Naive B cell (primary cell): ENCODE data around the gene NLRC5. TPM values are rescaled to one million over a fixed set of nuclear protein-coding genes. Genes with fewer than 3 reads are reported as not detected.

Source experiments
- ATAC-seq, 2 donors: fragments of 150-1000 bp; cut with Tn5 transposase; 2 replicates each; pipeline ENCODE4 v1.10.0; 2021; ENCODE audit warnings: low read depth in 2 of 2, mild to moderate bottlenecking in 2 of 2, moderate library complexity in 2 of 2
- DNase-seq: peaks from one replicate; pipeline ENCODE4 v3.0.0; 2022
- H3K27ac Mint-ChIP-seq, 6 donors: one replicate each; pipeline ENCODE4 v1.8.0; 2020 to 2022; ENCODE audit warnings: mild to moderate bottlenecking in 6 of 6, mixed read lengths in 6 of 6, moderate library complexity in 5 of 6, inconsistent platforms in 2 of 6
- H3K27me3 Mint-ChIP-seq, 3 donors: one replicate each; pipeline ENCODE4 v1.8.0; 2021 to 2022; ENCODE audit warnings: mixed read lengths in 3 of 3, mild to moderate bottlenecking in 1 of 3
- H3K36me3 Mint-ChIP-seq, 2 donors: one replicate each; pipeline ENCODE4 v1.8.0; 2020 to 2022; ENCODE audit warnings: mixed read lengths in 2 of 2, inconsistent platforms in 1 of 2, mild to moderate bottlenecking in 1 of 2
- H3K4me1 Mint-ChIP-seq, 3 donors: one replicate each; pipeline ENCODE4 v1.8.0; 2020 to 2022; ENCODE audit warnings: mixed read lengths in 3 of 3, inconsistent platforms in 1 of 3, mild to moderate bottlenecking in 1 of 3, moderate library complexity in 1 of 3
- H3K4me3 Mint-ChIP-seq, 8 donors: one replicate each; pipeline ENCODE4 v1.8.0; 2020 to 2022; ENCODE audit warnings: mild to moderate bottlenecking in 8 of 8, mixed read lengths in 8 of 8, moderate library complexity in 8 of 8, inconsistent platforms in 2 of 8
- H3K9me3 Mint-ChIP-seq, 7 donors: one replicate each; pipeline ENCODE4 v1.8.0; 2020 to 2022; ENCODE audit warnings: mixed read lengths in 7 of 7, mild to moderate bottlenecking in 5 of 7, inconsistent platforms in 2 of 7, moderate library complexity in 1 of 7
- polyA plus RNA-seq, 6 donors: library from polyadenylated mRNA; unstranded; fragments of 300-500 nt; fragmentation: Illumina TruSeq; gene quantifications; one replicate each; pipeline ENCODE4 v1.2.3, GENCODE V29; 2021; ENCODE audit warnings: low read depth in 6 of 6

The NLRC5 gene
- polyA plus RNA-seq, 6 donors from 2014 or later = 2.9 to 42.9 (median 29.9) TPM

DNA sequence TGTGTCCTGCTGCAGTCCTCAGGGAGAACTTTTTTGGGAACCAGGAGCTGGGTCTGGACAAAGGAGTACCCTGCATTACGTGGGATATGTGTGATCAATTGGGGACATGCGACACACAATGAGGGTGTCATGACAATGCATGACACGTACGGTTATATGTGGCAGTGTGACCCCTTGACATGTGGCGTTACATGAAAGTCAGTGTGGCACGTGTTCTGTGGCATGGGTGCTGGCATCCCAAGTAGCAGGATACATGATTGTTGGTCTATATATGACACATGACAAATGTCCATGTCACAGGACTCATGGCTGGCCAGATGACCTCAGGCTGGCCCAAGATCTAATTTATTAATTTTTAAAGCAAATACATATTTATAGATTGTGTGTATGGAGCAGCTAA lies 93.3 kb downstream of the NLRC5 start:
- no peak overlapping the region for H3K4me3 Mint-ChIP-seq
- ATAC-seq (no peak), DNase-seq (no peak)
- peaks cover 6 to 15% (median 7%) of the 10 kb centered on the region in 3 donors for H3K4me1 Mint-ChIP-seq
- no peaks in the 10 kb centered on the region for H3K9me3 Mint-ChIP-seq
- H3K27ac Mint-ChIP-seq = no peak overlapping the region
- H3K27me3 Mint-ChIP-seq = no peaks in the 10 kb centered on the region
- H3K36me3 Mint-ChIP-seq = no peaks in the 10 kb centered on the region

DNA sequence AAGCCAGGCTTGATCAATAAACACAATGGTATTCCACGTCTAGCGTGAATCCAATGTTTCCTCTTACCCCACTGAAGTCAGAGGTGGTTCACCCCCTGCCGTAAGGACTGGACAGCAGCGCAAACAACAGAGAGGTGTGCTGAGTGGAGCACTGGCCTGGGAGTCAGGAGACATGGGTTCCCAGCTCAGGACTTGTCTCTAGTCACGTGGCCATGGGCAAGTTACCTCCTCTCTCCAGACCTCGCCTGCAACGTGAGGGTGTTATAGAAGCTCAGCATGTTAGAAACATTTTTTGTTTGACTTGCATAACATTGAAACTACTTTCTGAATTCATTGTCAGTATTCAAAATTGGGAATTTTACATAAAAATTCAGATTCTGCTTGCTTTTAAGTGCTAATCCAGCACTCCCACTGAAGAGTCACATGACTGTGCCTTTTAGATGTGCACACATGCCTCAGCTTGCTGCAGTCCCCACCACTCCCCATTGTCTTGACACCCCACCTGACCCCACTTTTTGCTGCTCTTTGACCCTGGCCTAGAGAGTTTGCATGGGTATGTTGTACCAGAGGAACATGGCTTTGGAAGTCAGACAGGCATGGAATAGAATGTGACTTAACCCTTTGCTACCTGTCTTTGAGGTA lies 94.2 kb downstream of the NLRC5 start:
- Mint-ChIP-seq H3K36me3 (no peaks in the 10 kb centered on the region), H3K27me3 (no peaks in the 10 kb centered on the region), H3K4me3 (no peak overlapping the region), H3K9me3 (no peaks in the 10 kb centered on the region), H3K27ac (peak overlapping the region in 4 of 6 donors; percentile 7 to 85 (median 50)), H3K4me1 (peaks cover 6 to 15% (median 7%) of the 10 kb centered on the region in 3 donors)
- DNase-seq = no peak
- no peak for ATAC-seq

DNA sequence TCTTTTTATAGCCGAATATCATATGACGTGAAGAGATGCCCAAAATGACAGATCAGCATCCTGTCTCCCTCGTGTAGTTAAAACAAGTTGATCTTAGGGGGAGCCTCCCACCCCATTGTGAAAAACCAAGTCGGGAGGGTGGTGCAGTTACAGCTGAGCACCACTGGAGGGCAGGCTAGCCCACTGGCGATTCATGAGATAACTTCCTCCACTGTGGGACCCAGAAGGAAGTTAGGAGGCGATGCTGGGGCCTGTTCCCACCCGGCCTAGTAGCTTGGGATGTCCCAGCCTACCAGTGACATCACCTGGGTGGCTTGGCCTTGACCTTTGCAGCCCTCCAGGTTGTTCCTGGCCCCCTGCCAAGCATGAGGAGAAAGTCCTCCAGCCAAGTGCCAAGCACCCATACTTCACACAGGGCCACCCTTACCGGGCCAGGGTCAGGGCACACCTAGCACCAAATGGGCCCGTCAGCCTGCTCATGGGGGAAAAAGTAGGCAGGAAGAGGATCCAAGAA lies 95.0 kb downstream of the NLRC5 start:
- Mint-ChIP-seq H3K36me3 (no peaks in the 10 kb centered on the region), H3K4me1 (peaks cover 6 to 15% (median 7%) of the 10 kb centered on the region in 3 donors), H3K9me3 (no peaks in the 10 kb centered on the region), H3K4me3 (no peak overlapping the region), H3K27me3 (no peaks in the 10 kb centered on the region), H3K27ac (peak overlapping the region in 4 of 6 donors; percentile 7 to 85 (median 38))
- ATAC-seq (peak; percentile 82 to 84), DNase-seq (peak; percentile 66)

DNA sequence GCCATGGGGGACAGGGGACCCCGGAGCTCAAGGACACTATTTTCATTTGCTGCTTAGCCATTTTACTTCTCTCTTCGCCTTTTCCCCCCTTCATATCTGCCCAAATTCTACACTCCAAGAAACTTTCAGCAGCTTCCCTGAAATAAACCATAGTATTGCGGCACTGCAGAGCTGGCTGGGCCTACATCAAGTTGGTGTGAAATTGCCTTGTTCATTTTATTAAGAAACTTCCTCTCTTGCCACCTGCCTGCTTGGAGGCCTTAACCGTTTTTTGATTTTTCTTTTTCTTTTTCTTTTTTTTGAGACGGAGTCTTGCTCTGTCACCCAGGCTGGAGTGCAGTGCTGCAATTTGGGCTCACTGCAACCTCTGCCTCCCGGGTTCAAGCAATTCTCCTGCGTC lies 95.6 kb downstream of the NLRC5 start:
- no peak overlapping the region for H3K4me3 Mint-ChIP-seq
- no peaks in the 10 kb centered on the region for H3K36me3 Mint-ChIP-seq
- ATAC-seq (no peak), DNase-seq (no peak)
- no peak overlapping the region for H3K27ac Mint-ChIP-seq
- no peaks in the 10 kb centered on the region for H3K9me3 Mint-ChIP-seq
- H3K4me1 Mint-ChIP-seq = peaks cover 6 to 15% (median 7%) of the 10 kb centered on the region in 3 donors
- no peaks in the 10 kb centered on the region for H3K27me3 Mint-ChIP-seq

DNA sequence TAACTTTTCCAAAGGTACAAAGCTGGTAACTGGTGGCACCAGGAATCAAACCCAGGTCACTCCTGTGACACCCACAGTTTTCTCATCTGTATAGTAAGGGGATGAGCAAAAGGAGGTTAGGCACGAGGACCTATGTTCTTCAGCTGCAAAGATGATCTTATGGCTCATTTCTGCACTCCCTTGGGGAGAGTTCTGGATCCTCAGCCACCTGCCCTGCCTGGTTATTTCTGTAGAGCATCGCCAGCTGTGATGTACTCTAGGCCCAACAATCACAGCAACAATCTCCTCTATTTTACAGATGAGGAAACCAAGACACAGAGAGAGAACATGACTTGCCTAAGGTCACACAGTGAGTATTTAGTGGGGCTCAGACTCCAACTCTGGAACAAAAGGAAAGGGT lies 97.6 kb downstream of the NLRC5 start:
- Mint-ChIP-seq H3K4me1 (peaks cover 7 to 15% (median 10%) of the 10 kb centered on the region in 3 donors), H3K27ac (peak overlapping the region in 1 of 6 donors; percentile 16), H3K36me3 (no peaks in the 10 kb centered on the region), H3K27me3 (peaks cover 0 to 8% (median 8%) of the 10 kb centered on the region in 3 donors), H3K9me3 (no peaks in the 10 kb centered on the region), H3K4me3 (no peak overlapping the region)
- ATAC-seq (no peak), DNase-seq (no peak)

DNA sequence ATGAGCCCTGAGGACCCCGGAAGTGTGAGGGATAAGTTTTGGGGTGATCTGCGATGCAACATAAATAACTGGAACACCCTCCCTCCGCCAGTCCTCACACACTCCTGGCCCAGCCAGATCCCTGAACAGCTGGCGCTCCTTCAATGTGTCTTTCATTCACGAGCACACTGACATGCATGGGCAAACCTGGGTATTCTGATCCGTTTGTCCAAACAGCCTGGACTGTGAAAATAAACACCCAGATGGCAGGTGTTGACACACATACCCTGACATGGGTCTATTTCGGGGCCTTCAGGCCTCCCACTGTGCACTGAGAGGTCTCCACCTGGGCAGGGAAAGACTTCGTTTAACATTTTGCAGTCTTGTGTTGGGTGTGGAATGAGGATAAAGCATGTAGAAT lies 100.0 kb downstream of the NLRC5 start:
- Mint-ChIP-seq H3K36me3 (no peaks in the 10 kb centered on the region), H3K27me3 (peaks cover 8 to 18% (median 13%) of the 10 kb centered on the region in 3 donors), H3K4me3 (peak overlapping the region in 1 of 8 donors; percentile 47), H3K9me3 (no peaks in the 10 kb centered on the region), H3K4me1 (peaks cover 5 to 14% (median 9%) of the 10 kb centered on the region in 3 donors), H3K27ac (no peak overlapping the region)
- DNase-seq = no peak
- ATAC-seq = no peak

DNA sequence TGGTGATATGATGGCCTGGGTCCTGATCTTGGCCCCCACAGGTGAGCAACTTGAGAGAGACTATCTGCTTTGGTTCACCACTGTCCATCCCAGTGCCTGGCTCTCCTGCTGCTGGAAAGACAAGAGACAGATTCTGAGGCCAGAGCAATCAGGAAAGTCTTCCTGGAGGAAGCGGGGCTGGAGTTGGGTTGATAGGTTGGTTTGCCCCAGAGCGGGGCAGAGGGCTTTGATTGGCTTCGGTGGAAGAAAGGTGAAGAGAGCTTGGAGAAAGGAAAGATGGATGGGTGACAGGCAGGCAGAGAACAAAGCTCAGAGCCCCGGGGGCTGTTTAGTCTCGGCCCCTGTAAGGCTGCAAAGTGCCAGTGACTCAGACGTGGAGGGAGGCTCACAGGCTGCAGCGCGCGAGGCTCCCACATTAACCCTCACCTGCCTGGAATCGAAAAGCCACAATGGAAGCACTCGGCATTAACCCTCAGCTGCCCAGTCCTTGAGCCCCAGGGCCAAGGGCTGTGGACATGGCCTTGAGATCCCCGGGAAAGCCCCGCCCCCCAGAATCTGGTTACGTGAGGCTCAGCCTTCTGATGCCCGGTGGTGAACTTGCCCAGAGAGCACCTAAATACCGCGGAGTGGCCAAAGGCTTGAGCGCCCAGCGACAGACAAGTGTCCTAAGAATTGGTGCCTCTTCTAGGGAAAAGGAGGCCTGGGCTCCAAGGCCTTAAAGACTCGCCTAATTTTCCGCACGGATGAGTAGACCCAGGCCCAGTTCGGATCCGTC lies 102.0 kb downstream of the NLRC5 start:
- Mint-ChIP-seq H3K36me3 (no peaks in the 10 kb centered on the region), H3K9me3 (no peaks in the 10 kb centered on the region), H3K27ac (peak overlapping the region in 2 of 6 donors; percentile 47 to 70), H3K27me3 (peaks cover 13 to 31% (median 18%) of the 10 kb centered on the region in 3 donors), H3K4me1 (peaks cover 4 to 9% (median 5%) of the 10 kb centered on the region in 3 donors), H3K4me3 (peak overlapping the region; percentile 58 to 88 (median 75))
- DNase-seq (no peak), ATAC-seq (no peak)

DNA sequence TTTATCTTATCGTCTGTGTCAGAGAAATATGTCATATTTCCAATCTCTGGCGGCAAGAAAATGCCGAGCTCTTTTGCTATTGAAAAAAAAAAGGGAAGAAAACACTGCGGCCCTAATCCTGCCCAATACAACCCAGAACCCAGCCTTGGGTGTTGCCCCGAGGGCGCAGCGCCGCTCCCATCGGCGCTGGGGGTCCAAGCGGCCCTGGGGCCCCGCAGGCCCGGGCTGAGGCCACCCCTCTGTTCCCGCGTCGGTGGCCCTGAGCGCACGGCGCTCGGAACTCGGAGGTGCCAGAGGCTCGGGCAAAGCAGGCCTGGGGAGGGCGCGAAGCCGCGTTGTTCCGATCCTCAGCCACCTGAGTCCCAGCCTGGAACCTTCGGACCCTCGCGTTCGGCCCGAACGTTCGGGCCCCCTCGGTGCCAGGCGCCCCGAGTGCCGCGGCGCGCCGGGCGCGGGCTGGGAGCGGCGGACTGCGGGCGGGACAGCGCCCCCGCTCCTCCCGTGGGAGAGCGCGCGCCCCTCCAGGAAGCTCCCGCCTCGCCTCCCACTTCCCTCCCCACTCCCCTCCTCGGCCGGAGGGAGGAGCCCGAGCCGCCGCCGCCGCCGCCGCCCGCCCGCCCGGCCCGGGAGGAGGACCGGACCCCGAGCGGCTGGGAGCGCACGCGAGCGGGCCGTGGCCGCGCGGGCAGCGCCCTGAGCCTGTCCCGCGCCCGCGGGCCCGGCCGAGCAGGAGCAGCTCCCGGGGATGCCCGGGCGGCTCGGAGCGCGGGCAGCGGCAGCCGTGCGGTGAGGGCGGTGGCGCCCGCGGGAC lies 102.8 kb downstream of the NLRC5 start, which contains the start of gene CPNE2:
TSS of gene CPNE2 (plus strand) at position 609 of the 811 bp plus-strand sequence. CDS start 18,160 bp downstream, outside the sequence.
- DNase-seq (no peak), ATAC-seq (peak; percentile 44 to 49)
- Mint-ChIP-seq H3K36me3 (no peaks in the 10 kb centered on the region), H3K27me3 (peaks cover 16 to 33% (median 18%) of the 10 kb centered on the region in 3 donors), H3K27ac (peak within 1 kb of the TSS in 3 of 6 donors; percentile 26 to 70 (median 59)), H3K4me3 (peak within 1 kb of the TSS; percentile 72 to 88 (median 80)), H3K9me3 (no peaks in the 10 kb centered on the region), H3K4me1 (peaks cover 4 to 9% (median 5%) of the 10 kb centered on the region in 3 donors)

DNA sequence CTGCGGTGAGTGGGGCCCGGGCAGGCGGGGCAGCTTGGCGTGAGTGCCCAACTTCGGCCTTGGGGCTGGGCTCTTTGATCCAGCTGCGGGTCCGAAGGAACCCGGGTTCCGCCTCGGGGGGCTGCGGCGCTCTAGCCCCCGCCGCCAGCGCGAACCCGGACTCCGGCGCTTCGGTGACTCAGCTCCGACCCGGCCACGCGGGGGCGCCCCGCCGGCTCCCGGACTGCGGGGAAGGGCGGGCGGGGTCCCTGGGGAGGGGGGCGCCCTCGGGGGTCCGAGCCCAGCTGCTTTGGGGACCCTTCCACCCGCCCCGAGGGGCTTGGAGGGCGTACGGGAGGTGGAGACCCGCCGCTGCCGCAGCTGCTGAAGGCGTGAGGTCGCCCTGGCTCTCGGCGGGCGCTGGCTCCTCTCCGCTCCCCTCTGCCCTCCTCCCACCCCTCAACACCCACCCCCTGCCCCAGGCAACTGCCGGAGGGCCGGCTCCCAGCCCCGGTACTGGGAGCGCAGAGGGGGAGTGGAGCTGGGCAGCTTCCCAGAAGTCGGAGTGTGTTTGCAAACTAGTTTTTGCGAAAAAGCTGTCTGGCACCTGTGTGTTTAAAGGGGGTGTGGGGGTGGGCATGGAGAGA lies 103.5 kb downstream of the NLRC5 start:
- Mint-ChIP-seq H3K36me3 (no peaks in the 10 kb centered on the region), H3K27me3 (peaks cover 17 to 33% (median 18%) of the 10 kb centered on the region in 3 donors), H3K9me3 (no peaks in the 10 kb centered on the region), H3K4me1 (peaks cover 4 to 9% (median 5%) of the 10 kb centered on the region in 3 donors), H3K4me3 (peak overlapping the region; percentile 70 to 87 (median 80)), H3K27ac (no peak overlapping the region)
- peak; percentile 73 to 79 for ATAC-seq
- DNase-seq = peak; percentile 47

DNA sequence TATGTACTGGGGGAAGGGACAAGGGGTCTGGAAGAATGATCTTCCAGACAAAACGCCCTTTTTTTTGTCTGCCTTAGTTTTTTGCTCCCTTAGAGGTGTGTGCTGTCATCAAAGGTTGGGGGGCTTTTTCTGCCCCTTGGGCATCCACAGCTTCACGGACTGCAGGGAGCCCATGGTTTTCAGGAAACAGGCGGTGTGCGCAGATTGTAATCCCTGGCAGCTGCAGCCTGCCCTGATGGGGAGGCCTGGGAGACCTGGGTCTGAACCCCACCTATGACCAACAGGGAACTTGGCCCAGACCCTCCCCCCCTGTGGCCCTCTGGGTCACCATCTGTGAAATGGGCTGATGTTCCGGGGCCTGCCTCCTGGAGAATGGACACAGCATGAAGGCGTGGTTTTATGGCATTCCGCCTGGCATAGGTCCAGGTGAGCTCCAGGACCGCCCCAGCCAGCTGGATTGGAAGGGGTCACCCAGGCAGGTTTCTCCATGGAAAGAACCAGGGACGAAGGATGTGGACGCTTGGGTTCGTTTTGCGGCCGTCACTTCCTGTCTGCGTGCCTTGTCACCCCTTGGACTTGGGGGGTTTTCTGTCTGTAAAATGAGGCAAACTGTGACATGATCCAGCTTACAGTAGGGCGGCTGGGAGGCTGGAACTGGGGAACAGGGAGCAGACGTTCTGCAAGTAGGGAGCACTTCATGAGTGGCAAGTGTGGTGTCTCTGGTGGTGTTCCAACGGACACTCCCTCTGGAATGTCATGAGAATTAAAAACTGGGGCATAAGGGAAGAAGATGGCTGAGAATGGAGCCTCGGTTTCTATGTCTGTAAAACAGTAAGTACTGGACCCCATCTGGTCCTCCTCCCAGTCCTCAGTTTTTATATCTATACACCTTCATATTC lies 104.6 kb downstream of the NLRC5 start:
- peak overlapping the region in 2 of 6 donors; percentile 26 to 59 for H3K27ac Mint-ChIP-seq
- ATAC-seq (no peak), DNase-seq (no peak)
- H3K9me3 Mint-ChIP-seq = no peaks in the 10 kb centered on the region
- peak overlapping the region; percentile 70 to 87 (median 80) for H3K4me3 Mint-ChIP-seq
- H3K4me1 Mint-ChIP-seq = peaks cover 4 to 9% (median 5%) of the 10 kb centered on the region in 3 donors
- no peaks in the 10 kb centered on the region for H3K36me3 Mint-ChIP-seq
- peaks cover 17 to 37% (median 18%) of the 10 kb centered on the region in 3 donors for H3K27me3 Mint-ChIP-seq

DNA sequence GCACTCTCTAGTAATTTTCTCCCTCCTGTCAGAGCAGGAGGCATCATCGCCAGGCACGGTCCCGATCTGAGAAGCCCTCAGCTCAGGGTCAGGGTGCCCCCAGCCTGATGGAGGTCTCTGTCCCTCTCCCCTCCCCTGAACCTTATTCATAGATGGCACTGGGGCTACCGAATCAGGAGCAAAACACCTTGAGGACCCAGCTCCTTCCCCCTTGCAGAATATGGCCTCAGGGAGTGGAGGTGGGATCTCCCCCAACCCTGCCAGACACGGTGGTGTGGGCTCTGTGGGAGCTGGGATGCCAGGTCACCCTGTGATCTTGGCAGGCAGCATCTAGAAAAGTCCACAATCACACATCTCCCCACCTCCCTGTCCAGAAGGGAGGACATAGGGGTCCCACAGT lies 105.6 kb downstream of the NLRC5 start:
- peak overlapping the region in 1 of 6 donors; percentile 58 for H3K27ac Mint-ChIP-seq

DNA sequence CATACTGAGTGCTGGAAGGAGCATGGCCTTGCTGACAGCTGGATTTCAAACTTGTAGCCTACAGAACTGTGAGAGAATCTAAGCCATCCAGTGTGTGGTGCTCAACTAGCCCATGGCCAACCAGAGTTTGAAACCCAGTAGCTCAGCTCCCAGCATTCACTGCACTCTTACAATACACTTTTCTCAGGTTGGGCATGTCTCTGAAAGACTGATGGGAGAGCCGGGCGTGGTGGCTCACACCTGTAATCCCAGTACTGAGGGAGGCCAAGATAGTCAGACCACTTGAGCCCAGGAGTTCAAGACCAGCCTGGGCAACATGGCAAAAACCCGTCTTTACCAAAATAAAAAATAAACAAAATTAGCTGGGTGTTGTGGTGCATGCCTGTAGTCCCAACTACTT lies 106.8 kb downstream of the NLRC5 start:
- Mint-ChIP-seq H3K36me3 (no peaks in the 10 kb centered on the region), H3K27ac (peak overlapping the region in 1 of 6 donors; percentile 22), H3K4me1 (peaks cover 4 to 6% (median 5%) of the 10 kb centered on the region in 3 donors), H3K27me3 (peaks cover 14 to 37% (median 15%) of the 10 kb centered on the region in 3 donors), H3K9me3 (no peaks in the 10 kb centered on the region), H3K4me3 (peak overlapping the region in 2 of 8 donors; percentile 51 to 65)
- ATAC-seq = no peak
- DNase-seq = no peak

More for the DNA sequence above, 105.6 kb downstream of the NLRC5 start:
- ATAC-seq (no peak), DNase-seq (no peak)
- H3K9me3 Mint-ChIP-seq = no peaks in the 10 kb centered on the region
- H3K27me3 Mint-ChIP-seq = peaks cover 17 to 37% (median 18%) of the 10 kb centered on the region in 3 donors
- H3K4me1 Mint-ChIP-seq = peaks cover 4 to 9% (median 5%) of the 10 kb centered on the region in 3 donors
- no peaks in the 10 kb centered on the region for H3K36me3 Mint-ChIP-seq
- peak overlapping the region in 3 of 8 donors; percentile 16 to 76 (median 34) for H3K4me3 Mint-ChIP-seq
